Measurements from ENCODE around the gene AMBP. TPM values are rescaled to one million over a fixed set of nuclear protein-coding genes. Genes with fewer than 3 reads are reported as not detected.

Gene AMBP
- total RNA-seq, 2 donors from 2014 or later: 0.68 to 2.9 TPM

DNA sequence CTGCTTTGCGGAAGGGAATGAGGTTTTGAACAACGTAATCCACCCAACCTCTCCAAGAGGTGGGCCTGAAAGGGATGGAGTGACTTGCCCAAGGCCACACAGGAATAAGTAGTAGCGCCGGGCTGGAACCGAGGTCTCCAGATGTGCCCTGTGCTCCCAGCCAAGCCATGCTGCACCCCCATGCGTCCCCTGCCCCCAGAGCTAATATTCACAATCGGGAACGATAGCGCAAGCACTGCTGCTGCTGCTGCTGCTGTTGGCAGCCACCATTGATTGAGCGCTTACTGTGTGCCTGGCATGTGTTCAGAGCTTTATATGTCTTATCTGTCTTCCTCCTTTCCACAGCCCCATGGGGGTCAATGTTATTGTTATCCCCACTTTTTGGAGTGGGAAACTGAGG lies 43.9 kb downstream of the AMBP start:
- Mint-ChIP-seq H3K4me3 (no peak overlapping the region), H3K4me1 (no peaks in the 10 kb centered on the region), H3K9me3 (no peaks in the 10 kb centered on the region), H3K27ac (no peak overlapping the region), H3K36me3 (ENCODE audit: low read depth) (peaks cover 58% of the 10 kb centered on the region), H3K27me3 (ENCODE audit: insufficient read depth) (no peaks in the 10 kb centered on the region)
- Histone ChIP-seq H3K27me3 (ENCODE audit: control insufficient read depth, insufficient read depth, low read length, poor library complexity, severe bottlenecking) (no peaks in the 10 kb centered on the region), H3K4me3 (ENCODE audit: low read length) (no peak overlapping the region), H3K9me3 (ENCODE audit: control insufficient read depth, low read length) (no peaks in the 10 kb centered on the region), H3K4me1 (ENCODE audit: control insufficient read depth, insufficient read depth, low read length) (no peaks in the 10 kb centered on the region), H3K27ac (ENCODE audit: low read depth, low read length) (no peak overlapping the region), H3K36me3 (ENCODE audit: control insufficient read depth, insufficient read depth, low read length) (peaks cover 47% of the 10 kb centered on the region), H3K9ac (ENCODE audit: extremely low read depth, low read length, poor library complexity, severe bottlenecking) (no peak overlapping the region)
- TF ChIP-seq, protein P1, sequence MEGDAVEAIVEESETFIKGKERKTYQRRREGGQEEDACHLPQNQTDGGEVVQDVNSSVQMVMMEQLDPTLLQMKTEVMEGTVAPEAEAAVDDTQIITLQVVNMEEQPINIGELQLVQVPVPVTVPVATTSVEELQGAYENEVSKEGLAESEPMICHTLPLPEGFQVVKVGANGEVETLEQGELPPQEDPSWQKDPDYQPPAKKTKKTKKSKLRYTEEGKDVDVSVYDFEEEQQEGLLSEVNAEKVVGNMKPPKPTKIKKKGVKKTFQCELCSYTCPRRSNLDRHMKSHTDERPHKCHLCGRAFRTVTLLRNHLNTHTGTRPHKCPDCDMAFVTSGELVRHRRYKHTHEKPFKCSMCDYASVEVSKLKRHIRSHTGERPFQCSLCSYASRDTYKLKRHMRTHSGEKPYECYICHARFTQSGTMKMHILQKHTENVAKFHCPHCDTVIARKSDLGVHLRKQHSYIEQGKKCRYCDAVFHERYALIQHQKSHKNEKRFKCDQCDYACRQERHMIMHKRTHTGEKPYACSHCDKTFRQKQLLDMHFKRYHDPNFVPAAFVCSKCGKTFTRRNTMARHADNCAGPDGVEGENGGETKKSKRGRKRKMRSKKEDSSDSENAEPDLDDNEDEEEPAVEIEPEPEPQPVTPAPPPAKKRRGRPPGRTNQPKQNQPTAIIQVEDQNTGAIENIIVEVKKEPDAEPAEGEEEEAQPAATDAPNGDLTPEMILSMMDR (conservative IDR thresholded peaks at IDR 0.05): no peak
- 96 to 100% methylated on average over 5 to 10 of the region's 10 CpGs for whole genome bisulfite sequencing, 2 experiments (ENCODE audit: insufficient coverage in 1 of 2, insufficient read length in 1 of 2)
- DNase-seq: peak; percentile 13

DNA sequence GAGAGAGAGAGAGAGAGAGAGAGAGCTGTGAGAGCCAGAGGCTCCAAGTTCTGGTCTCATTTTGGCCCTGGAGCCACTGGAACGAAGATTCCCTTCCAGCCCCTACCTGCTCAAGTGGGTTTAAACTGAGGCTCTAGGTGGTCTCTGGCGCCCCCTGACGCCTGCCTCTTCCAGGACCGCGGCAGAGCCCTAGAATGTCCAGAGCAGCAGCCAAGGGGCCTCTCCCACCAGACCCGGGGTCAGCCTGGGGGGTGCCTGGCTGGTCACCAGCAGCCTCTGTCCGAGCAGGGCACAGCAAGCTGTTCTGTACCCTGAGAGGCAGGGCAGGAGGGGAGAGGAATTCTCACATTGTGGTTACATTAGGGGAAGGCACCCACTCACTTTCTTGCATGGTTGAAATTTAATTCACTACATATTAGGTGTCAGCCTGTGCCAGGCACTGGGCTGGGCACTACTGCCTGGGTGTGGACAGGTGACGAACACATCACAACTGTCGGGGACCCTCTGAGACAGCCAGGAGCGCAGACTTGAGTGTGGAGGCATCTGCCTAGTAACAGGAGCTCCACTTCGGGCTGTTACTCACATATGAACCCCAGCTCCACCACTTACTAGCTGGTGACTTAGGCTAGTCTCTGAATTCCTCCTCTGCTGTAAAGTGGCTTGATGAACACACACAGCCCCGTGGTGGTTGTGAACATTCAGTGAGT lies 44.5 kb downstream of the AMBP start:
- peak overlapping the region; percentile 61 for H3K27ac Mint-ChIP-seq
- Histone ChIP-seq H3K9ac (ENCODE audit: extremely low read depth, low read length, poor library complexity, severe bottlenecking) (no peak overlapping the region), H3K36me3 (ENCODE audit: control insufficient read depth, insufficient read depth, low read length) (peaks cover 43% of the 10 kb centered on the region), H3K27me3 (ENCODE audit: control insufficient read depth, insufficient read depth, low read length, poor library complexity, severe bottlenecking) (no peaks in the 10 kb centered on the region), H3K4me1 (ENCODE audit: control insufficient read depth, insufficient read depth, low read length) (no peaks in the 10 kb centered on the region), H3K27ac (ENCODE audit: low read depth, low read length) (no peak overlapping the region), H3K9me3 (ENCODE audit: control insufficient read depth, low read length) (no peaks in the 10 kb centered on the region), H3K4me3 (ENCODE audit: low read length) (no peak overlapping the region)
- no peaks in the 10 kb centered on the region for H3K4me1 Mint-ChIP-seq
- 75 to 100% methylated on average over 3 to 12 of the region's 12 CpGs for WGBS, 2 experiments (ENCODE audit: insufficient coverage in 1 of 2, insufficient read length in 1 of 2)
- no peaks in the 10 kb centered on the region for H3K27me3 Mint-ChIP-seq (ENCODE audit: insufficient read depth)
- peak; percentile 87 for DNase-seq
- no peak overlapping the region for H3K4me3 Mint-ChIP-seq
- no peaks in the 10 kb centered on the region for H3K9me3 Mint-ChIP-seq
- peaks cover 57% of the 10 kb centered on the region for H3K36me3 Mint-ChIP-seq (ENCODE audit: low read depth)
- TF ChIP-seq, protein P1 (conservative IDR thresholded peaks at IDR 0.05): peak; percentile 80

DNA sequence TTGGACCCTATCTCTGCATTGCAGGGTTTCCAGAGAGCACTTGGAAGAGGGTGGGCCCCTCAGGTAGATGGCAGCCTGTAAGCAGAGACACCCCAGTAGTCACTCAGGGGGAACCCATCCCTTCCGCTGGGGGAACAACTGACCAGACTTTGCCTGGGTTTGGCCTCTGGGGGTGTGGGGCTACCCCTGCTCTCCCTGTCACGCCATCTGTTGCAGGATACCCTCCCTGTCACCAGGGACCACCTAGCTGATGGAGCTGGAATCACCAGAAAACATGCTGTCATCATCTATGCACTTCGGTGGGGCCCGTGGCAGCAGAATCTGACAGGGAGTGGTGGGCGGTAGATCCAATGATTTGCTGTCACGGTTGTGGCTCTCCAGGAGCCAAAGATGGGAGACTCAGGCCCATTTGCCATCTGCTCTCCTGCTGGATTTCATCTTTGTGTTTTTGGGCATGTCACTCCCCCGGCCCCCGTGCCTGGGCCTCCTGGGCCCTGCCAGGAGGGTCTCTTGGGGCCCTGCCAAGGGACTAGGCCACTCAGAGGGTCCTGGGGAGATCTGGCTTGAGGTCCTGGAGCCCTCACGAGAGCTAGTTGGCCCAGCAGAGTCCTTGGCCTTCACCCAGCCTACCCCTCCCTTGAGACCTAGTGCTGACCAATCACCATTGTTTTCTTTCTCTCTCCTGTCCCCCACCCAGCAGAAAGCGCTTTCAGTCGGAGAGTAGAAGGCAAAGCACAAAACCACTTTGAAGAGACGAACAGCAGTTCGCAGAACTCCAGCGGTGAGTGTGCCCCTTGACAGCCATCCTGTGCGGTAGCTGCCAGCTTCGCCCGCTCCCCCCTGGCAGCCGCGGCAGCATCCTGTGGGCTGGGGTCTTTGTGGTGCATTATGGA lies 45.9 kb downstream of the AMBP start:
- peaks cover 42% of the 10 kb centered on the region for H3K36me3 ChIP-seq (ENCODE audit: control insufficient read depth, insufficient read depth, low read length)
- H3K27ac Mint-ChIP-seq: no peak overlapping the region
- no peak overlapping the region for H3K27ac ChIP-seq (ENCODE audit: low read depth, low read length)
- 94 to 100% methylated on average over 3 to 19 of the region's 19 CpGs for WGBS, 2 experiments (ENCODE audit: insufficient coverage in 1 of 2, insufficient read length in 1 of 2)
- H3K27me3 Mint-ChIP-seq (ENCODE audit: insufficient read depth): no peaks in the 10 kb centered on the region
- no peaks in the 10 kb centered on the region for H3K4me1 ChIP-seq (ENCODE audit: control insufficient read depth, insufficient read depth, low read length)
- no peak overlapping the region for H3K9ac ChIP-seq (ENCODE audit: extremely low read depth, low read length, poor library complexity, severe bottlenecking)
- H3K9me3 ChIP-seq (ENCODE audit: control insufficient read depth, low read length): no peaks in the 10 kb centered on the region
- H3K9me3 Mint-ChIP-seq: no peaks in the 10 kb centered on the region
- H3K4me3 Mint-ChIP-seq: no peak overlapping the region
- TF ChIP-seq, protein P1 (conservative IDR thresholded peaks at IDR 0.05): no peak
- H3K4me1 Mint-ChIP-seq: no peaks in the 10 kb centered on the region
- DNase-seq: peak; percentile 28
- H3K4me3 ChIP-seq (ENCODE audit: low read length): no peak overlapping the region
- no peaks in the 10 kb centered on the region for H3K27me3 ChIP-seq (ENCODE audit: control insufficient read depth, insufficient read depth, low read length, poor library complexity, severe bottlenecking)
- peaks cover 63% of the 10 kb centered on the region for H3K36me3 Mint-ChIP-seq (ENCODE audit: low read depth)
